Activated CD4-positive, CD25-positive, alpha-beta regulatory T cell treated with anti-CD3 and anti-CD28 coated beads, Interleukin-2, amount 50 U/mL, for 16 hours (primary cell): ENCODE results near the gene PPA2.
A peak's percentile ranks its signal among the peaks of the same experiment; 100 is the strongest.
"Not testable (repeated sequence)": the region's sequence is repeated elsewhere in the genome, so short reads cannot be mapped to it uniquely, and the experiment has no call there.

ENCODE experiments used
- DNase-seq: peaks from one replicate; pipeline ENCODE4 v3.0.0-alpha.2; 2020; ENCODE audit warnings: low read depth, low spot score

The PPA2 gene

DNA sequence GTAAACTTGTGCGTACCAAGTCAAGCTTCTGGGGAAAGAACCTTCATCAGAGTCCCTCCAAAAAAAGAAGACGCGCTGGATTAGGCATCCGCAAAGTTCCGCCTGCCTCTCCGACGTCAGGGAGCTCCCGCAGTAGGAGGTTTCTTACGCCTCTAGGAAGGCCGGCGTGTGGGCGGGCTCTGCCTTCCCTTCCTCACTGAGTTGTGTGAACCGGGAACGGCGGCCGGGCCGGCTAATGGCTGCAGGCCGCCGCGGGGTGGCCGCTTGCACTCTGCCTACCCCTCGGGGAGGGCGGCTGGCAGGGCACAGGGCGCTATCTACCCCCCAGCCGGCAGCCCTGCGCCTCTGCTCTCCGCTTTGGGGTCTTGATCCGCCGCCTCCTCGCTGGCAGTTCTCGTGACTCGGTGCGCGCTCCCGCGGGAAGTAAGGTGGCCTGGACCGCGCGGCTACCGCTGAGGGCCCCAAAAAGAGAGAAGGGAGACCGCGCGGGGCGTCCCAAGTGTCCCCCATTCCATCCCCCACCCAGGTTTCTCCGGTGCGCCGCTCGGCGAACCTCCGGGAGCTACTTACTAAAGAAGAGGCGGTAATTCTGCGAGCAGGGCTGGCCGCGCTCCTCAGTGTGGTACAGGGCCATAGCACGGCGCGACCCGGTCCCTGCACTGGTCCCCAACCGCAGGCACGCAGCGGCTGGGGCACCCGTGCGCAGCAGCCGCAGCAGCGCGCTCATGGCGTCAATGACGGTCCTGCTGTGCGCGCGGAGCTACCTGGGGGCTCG is at the start of gene PPA2:
Gene PPA2, minus strand, starts transcription at position 739 of the 775 bp plus-strand sequence. Its CDS starts 12 bp downstream, at position 727.
- DNase-seq, result peak; percentile 63

DNA sequence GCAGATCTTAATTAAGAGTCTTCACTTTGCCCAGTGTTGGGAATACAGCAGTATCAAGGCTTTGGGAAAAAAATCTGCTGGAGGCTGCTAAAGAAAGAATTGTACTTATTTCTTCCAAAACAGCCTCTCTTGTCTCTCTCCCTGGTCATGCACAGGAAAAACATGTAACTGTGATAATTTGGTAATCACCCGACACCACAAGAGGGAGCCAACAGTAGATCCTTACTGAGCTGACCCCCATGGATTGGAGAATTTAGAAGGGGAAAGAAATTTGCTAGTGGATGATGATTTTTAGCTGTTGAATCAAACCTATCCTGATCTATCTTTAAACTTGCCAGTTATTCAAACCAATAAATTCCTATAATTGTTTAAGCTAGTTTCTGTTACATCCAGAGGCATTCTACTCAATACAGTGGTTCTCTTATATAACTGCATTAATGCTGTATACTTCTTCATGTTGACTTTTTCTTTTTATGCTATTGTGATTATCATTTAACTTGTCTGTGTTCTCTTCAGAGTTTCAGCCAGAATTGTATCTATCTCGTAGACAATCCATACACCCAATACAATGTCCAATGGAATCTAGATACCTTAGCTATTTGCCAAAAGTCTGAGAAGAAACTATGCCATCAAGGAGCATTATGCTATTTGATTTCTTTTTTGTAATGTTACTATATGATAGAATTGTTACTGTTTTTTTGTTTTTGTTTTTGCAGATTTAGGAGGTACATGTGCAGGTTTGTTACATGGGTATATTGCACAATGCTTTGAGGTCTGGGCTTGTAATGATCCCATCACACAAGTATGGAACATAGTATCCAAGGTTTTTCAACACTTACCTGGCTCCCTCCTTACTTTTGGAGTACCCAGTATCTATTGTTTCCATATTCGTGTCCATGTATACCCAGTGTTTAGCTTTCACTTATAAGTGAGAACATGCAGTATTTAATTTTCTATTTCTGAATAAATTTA is 47.2 kb upstream of the PPA2 start:
- DNase-seq, result no peak

DNA sequence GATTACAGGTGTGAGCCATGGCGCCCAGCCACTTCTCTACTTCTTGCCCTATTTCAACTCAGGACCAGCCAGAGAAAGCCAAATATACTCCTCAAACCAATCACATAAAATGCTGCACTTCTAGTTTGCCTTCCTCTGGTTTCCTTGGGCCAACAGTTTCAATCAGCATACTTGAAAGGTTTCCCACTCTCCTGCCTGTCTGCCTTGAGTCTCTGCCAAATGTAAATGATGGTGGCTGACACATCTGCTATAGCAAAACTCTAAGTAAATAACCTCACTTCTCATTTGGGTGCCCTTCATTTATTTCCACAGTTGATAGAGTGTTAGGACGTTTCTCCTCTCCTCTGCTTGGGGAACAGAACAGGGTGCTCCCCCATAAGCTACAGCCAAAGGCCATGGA is 36.4 kb upstream of the PPA2 start:
- DNase-seq, result no peak

DNA sequence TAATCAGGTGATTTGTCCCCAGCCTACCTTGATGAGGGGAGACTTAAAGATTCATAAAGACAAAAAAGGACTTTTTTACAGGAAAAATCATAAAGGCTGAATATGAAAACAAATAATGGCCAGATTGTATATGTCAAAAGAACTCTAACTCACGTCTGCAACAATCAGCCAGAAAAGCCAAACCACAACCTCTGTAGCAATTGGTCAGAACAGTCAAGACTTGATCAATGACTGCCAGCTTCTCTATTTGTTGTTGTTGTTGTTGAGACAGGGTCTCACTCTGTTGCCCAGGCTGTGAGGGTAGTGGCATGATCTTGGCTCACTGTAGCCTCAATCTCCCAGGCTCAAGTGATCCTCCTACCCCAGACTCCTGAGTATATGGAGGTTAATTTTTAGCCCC is 35.9 kb upstream of the PPA2 start:
- no peak for DNase-seq

DNA sequence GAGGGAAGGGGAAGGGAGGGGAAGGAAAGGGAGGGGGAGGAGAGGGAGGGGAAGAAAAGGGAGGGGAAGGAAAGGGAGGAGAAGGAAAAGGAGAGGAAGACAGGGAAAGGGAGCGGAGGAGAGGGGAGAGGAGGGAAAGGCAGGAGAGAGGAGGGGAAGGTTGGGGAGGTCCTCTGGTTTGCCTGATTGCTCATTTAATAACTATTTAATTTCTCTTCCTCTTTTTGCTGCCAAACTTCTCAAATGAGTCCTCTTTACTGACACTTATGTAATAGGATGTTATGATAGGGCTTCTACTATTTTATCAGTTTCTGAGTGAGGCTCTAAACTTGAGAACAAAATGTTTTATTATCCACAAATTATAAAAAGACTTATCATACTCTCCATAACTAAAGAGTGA is 35.4 kb upstream of the PPA2 start:
- no peak for DNase-seq

DNA sequence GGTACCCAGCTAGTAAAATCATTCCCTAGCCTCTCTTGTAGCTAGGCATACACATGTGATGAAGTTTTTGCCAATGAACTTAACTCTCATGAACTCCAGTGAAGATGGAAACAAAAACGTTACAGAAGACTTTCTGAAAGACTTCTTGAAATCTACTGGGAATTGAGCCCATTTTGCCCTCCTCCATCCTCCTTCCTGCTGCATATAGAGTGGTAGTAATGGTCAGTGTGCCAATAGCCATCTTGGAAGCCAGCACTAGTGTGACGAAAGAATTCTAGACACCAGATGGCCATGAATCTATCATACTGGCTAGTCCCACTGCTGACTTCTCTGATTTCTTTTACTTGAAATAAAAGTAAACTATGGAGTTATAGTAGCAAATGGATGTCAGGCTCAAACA is 30.9 kb upstream of the PPA2 start:
- DNase-seq, result no peak

DNA sequence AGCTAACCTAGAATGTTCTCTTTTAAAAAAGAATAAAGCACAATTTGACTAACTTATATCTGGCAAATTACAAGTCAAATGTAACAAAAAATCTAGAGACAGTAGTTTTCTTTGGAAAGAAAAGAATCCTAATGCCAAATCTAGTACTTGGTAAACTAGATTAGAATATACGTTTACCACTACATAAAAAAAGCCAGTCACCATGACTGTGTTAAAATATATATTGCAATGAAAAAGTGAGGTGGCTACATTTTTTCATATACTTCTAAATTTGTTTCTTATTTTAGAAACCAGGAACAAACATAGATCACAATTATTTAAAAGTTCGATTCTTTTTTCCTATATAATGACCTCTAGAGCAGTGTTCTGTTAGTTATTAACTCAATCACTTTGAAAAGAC is 29.6 kb upstream of the PPA2 start:
- no peak for DNase-seq

DNA sequence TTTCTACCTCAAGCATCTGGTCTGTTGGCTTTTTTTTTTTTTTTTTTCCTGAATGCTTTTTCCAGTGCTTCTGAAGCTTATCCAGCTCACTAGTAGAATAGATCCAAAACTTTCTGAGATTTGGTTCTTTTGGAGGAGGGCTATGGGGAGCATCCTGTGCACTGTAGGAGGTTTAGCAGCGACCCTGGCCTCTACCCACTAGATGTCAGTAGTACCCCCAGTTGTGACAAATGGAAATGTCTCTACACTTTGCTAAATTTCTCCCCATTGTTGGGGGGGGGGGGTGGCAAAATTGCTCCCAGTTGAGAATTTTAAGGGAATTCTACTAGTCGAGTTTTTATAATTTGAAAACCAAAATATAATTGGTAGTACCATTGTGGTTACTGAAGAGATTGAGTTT is 23.0 kb upstream of the PPA2 start:
- no peak for DNase-seq

DNA sequence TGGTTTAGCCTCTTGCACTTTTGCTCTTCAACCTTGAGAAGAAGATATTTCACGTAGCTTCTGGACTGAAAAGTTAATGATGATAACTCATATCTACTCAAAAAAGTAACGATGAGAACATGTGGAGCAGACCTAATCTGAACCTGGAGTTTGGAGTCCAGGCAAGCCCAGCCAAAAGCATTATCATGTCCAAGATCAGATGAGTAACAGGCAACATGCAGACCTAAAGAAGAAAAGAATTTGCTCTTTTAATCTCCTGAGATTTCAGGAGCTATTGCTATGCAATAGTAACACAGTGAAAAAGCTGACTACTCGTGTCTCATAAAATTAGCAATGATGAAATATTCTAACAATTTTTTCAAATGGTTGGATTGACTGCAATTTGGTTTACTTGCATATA is 21.8 kb upstream of the PPA2 start:
- no peak for DNase-seq

DNA sequence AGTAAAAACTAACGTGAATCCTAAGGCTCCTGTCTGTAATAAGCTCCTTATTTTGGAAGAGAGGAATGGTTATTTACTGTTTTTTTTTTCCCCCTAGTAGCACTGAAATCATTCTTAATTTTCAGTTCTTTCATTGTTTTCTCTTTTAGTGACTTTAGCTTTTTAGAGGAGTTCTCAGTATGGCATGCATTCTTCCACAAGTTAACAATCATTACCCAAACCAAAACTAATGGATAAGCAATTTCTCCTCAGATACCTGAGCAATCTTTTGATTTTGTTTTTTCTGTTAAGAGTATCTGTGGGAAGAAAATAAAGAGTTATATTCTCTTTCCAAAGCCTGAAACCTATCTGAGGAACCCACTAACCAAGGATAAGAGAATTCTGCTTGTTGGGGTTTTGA is 16.7 kb upstream of the PPA2 start:
- no peak for DNase-seq

DNA sequence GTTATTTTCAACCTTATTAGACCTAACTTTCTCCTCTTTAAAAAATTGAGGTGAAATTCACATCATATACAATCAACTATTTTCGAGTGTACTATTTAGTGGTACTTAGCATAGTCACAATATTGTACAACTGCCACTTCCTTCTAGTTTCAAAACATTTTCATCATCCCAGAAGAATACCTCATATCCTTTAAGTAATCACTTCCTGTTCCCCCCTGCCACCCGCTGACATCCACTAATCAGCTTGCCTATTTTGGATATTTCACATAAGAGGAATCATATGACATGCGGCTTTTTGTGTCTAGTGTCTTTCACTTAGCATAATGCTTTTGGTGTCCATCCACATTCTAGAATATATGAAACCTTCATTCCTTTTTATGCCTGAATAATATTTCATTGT is 10.0 kb upstream of the PPA2 start:
- no peak for DNase-seq

DNA sequence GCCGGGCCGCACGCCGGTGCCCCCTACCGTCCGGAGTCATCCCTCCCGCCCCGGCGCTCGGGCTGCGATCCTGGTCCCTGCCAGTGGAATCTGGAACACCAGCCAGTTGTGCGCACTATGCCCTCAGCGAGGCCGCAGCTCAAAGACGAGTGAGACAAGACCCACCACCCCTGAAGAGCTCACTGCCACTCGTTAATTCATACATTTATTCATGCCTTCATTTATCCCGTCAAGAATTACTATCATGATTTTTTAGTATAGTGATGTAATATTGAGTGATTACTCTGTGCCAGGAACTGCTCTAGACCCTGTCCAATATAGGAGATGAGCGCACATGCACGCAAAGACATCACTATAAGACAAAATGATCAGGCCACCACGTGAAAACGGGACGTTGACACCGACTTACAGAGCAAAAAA is 247 bp upstream of the PPA2 start:
- no peak for DNase-seq

DNA sequence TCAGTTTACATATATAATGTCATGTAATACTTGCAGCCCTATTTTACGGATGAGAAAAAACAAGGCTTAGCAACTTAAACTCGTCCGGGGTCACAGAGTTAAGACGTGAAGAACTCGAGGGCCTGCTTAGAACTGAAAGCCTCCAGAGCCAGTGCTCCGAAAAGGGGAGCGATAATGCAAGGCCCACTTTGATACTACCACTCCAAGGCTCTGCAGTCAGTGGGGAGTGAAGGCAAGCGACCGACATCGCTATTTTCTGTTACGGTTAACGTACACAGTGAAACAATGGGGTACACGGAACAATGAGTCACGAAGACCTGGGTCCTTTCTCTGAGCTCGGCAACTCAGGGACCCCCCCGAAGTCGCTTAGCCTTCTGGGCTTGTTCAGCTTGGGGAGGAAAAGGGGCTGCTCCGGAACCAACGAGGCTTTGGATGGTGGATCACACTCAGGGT is 965 bp downstream of the PPA2 start:
- DNase-seq, result no peak

DNA sequence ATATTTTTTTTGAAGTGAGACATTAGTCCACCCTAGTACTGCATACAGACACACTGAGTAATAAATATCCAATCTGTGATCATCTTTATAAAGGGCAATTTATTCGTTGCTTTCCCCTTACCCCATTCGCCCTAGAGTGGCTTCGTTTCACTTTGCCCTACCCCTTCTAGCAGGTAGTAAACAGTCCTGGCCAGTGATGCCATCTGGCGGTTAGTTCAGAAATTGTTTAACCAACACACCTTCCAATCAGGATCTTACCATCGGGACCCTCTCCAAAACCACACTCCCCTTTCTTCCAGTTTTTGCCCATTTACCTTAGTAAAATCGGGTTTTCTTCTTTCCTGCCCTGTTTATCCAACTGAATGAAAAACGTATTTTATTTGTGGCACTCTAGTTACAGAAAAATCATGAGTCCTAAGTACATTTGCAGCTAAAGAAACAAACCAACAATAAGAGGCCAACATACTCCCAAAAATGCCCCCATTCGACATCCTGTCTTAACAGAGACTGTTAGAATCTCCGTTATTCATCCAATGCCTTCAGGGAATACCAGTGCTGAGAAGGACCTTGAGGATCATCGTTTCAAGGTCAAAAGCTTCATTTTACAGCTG is 2.2 kb downstream of the PPA2 start:
- peak; percentile 58 for DNase-seq

DNA sequence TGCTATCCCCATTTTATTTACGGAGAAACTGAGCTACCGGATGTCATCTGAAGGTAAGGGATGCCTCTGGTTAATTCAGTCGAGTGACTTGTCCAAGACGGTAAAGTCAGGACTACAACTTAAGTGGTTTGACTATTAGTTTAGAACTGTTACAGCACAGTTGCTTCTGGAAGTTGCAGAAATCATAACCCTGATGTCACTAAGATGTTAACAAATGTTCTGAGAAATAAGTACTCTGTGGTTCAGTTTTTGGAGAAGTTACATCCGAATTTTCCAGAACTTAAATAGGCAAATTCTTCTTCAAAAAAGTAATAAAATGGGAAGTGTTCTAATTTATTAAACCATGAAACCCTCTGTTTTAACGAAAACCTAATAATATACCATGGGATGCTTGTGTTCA is 3.1 kb downstream of the PPA2 start:
- no peak for DNase-seq

DNA sequence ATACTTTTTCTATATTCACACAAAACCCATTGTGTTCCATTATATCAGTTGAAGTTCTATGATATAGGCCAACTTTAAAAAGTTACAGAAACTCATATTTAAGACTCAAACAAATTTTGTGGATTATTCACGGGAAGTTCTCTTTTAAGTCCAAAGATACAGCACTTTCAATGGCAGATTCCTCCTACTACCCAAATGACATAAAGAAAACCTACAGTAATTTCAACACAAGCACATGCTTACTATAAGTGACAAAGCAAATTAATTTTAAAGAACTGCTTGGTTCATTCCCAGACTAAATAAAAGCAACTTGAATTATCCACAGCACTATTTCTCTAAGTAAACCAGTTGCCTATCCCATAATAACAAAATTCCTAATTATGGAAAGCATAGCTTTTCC is 4.1 kb downstream of the PPA2 start:
- no peak for DNase-seq

DNA sequence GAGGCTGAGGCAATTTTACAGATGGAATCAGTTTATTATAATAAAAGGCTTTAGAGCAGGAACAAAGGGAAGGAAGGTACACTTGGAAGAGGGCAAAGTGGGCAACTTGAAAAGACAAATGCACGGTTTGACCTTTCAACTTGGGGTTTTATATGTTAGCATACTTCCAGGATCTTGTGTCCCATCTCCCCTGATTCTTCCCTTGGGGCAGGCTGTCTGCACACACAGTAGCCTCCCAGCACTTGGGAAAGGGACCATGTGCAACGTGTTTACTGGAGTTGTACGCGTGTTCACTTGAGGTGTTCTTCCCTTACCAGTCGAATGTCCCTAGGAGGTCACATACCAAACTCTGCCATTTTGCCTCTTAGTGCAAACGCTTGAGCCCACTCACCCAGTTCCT is 7.3 kb downstream of the PPA2 start:
- no peak for DNase-seq

DNA sequence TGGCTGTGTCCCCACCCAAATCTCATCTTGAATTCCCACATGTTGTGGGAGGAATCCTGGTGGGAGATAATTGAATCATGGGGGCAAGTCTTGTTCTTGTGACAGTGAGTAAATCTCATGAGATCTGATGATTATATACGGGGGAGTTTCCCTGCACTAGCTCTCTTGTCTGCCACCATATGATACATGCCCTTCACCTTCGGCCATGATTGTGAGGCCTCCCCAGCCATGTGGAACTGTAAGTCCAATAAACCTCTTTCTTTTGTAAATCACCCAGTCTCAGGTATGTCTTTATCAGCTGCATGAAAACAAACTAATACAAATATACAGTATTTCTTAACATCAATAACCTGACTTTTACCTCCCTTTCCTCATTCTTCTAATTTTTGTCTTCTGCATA is 9.3 kb downstream of the PPA2 start:
- DNase-seq, result not testable (repeated sequence)

DNA sequence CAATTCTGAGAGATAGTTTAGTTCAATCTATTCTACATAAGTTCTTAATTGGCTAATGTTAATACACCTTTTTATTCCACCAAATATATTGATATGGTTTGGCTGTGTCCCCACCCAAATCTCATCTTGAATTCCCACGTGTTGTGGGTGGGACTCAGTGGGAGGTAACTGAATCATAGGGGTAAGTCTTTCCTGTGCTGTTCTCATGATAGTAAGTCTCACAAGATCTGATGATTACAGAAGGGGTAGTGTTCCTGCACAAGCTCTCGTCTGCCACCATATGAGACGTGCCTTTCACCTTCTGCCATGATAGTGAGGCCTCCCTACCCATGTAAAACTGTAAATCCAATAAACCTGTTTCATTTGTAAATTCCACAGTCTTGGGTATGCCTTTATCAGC is 11.3 kb downstream of the PPA2 start:
- DNase-seq, result no peak

DNA sequence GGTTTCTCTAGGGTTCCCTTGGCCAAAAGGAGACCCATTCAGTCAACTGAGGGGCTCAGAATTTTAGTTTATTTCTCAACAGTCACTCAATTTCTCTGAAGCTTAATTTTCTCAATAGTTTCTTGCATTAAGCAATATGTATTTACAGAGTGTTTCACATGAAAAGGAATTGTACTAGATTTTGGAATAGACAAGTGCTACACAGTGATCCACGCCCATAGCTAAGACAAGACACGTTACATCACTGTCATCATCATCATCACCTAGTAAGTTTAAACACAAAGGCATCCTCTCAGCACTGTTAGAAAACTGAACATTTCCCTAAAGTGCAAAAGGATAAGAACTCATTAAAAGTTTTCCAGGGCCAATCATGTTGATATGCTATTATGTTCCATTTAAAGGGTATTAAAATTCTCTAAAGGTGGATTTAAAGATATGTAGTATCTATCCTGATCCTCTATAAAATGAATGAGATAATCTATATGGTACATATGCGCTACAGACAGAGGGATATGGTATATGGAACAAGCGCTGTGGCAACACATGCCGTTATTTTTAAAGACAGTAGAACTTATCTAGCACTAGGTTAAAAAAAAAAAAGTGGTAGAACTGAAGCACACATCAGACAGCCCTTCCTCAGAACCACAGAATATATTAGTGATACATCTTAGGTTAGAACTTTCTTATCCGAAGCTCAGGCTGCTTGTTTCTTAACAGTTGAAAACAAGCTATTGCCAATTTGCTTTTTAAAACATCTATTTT is 12.1 kb downstream of the PPA2 start:
- DNase-seq, result no peak

DNA sequence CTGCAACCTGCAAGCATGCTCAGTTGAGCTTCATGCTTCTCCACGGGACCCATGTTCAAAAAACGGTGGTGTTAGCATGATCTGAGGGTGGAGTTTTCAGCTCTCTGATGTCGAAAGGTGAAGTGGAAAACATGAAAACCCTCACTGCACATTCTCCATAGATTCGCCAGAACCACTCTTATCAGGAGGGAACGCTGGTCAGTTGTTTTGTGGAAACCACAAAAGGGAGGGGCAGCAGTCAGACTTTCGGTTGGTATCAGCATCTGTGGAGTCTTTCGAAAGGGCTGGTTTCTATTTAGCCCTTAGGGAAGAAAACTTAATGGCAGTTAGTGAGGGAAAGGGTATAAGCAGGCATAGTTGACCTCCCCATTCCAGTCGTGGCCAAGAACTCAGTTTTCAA is 12.6 kb downstream of the PPA2 start:
- DNase-seq, result no peak

DNA sequence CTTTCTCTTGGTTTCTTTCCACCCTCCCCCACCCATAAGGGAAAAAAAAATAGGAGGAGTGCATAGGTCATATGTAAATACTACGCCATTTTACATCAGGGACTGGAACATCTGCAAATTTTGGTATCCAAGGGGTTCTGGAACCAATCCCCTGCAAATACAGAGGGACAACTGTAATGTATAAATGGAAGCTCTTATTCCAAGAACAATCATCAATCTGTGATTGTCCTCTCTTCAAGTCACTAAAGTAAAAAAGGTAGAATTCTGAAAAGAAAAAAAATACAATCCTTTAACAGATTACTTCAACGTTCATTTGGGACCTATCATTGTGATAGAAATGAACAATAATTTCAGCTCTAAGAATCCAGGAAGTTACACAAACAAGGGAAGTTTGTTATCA is 13.6 kb downstream of the PPA2 start:
- no peak for DNase-seq
